Measurements from ENCODE around the gene FAM209B. TPM values are rescaled to one million over a fixed set of nuclear protein-coding genes. Genes with fewer than 3 reads are reported as not detected.

FAM209B gene
- polyA plus RNA-seq, 2 of the 4 experiments (the other 2 are of a cell fraction) = 0.46 to 0.78 TPM

DNA sequence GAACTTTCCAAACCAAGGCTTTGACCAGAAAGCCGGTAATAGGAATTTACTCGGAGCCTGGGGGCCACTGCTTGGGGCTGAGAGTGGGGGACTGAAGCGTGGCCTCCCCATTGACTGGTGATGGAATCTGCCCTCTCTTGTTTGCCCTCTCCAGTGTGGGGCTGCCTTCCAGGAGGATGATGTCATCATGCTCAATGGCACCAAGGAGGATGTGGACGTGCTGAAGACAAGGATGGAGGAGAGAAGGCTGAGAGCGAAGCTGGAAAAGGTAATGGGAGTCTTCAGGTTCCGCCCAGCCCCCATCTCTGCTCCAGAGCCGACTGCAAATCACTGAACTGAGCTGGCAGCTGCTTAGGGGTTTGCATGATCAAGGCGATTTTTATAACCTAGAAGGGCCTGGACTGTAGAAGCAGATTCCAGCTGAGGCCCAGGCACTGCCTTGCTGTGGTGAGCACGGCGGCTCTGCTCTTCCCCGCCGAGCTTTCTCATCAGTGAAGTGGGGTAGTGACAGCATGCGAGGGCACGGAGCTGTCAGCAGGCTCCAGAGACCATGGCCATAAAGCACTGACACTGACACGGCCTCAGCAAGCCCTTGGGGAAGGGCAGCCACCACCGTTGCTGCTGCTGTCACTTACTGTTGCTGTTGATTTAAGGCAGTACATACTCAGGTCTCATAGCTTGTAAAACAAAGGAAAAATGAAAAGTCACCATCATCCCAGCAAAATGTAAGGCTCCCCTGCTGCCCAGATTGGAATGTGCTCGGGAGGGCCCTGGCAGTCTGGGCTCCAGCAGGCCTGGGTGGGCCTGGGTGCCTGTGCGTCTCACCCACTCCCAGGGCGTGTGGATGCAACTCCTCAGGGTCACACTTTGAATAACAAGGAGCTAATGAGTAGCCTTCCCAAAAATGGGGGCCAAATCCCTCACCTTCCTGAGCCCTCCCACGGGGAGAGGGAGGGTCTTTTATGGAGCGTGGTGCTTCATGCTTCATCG, 19.6 kb upstream of the FAM209B start:
- ChIA-PET POLR2A (no interaction called here), CTCF (interaction anchor here (1.6 to 1.8 kb wide), 2 partner anchors 15 to 37 kb away, joined by 3 read pairs; no protein-coding TSS in a partner anchor)
- Histone ChIP-seq H3K4me3 (no peak overlapping the region), H3K27ac (no peak overlapping the region), H3K9me3 (no peaks in the 10 kb centered on the region), H3K4me1 (no peaks in the 10 kb centered on the region), H3K4me2 (no peak overlapping the region)
- ATAC-seq (no peak), DNase-seq (ENCODE audit: low read depth in 1 of 2, low spot score in 1 of 2) (no peak), FAIRE-seq (no peak)
- WGBS (ENCODE audit: missing lambda C conversion rate) = 90% methylated on average over 21 of the region's 22 CpGs
- no peak for TF ChIP-seq FOSL2 (IDR thresholded peaks at IDR 0.05)
- TF ChIP-seq FOSL2 (CRISPR knock-in tag; IDR thresholded peaks at IDR 0.05) = no peak
- no peak for TF ChIP-seq MAFK (IDR thresholded peaks at IDR 0.05; ENCODE audit: partially characterized antibody)
- TF ChIP-seq RAD21 (conservative IDR thresholded peaks at IDR 0.05 in 1 of 2, IDR thresholded peaks at IDR 0.05 in 1 of 2) = no peak
- TF ChIP-seq HOXB13 (CRISPR knock-in tag; IDR thresholded peaks at IDR 0.05; ENCODE audit: low read depth) = no peak
- no peak for TF ChIP-seq NFE2L2 (conservative IDR thresholded peaks at IDR 0.05; ENCODE audit: low read length)
- no peak for TF ChIP-seq CHD4 (IDR thresholded peaks at IDR 0.05; ENCODE audit: borderline replicate concordance)
- TF ChIP-seq, protein P1, sequence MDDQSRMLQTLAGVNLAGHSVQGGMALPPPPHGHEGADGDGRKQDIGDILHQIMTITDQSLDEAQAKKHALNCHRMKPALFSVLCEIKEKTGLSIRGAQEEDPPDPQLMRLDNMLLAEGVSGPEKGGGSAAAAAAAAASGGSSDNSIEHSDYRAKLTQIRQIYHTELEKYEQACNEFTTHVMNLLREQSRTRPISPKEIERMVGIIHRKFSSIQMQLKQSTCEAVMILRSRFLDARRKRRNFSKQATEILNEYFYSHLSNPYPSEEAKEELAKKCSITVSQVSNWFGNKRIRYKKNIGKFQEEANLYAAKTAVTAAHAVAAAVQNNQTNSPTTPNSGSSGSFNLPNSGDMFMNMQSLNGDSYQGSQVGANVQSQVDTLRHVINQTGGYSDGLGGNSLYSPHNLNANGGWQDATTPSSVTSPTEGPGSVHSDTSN (IDR thresholded peaks at IDR 0.05) = no peak
- no peak for TF ChIP-seq MYC (IDR thresholded peaks at IDR 0.05; ENCODE audit: borderline replicate concordance, low read length)
- TF ChIP-seq ZSCAN20 (CRISPR knock-in tag; IDR thresholded peaks at IDR 0.05) = no peak
- no peak for TF ChIP-seq RNF2 (IDR thresholded peaks at IDR 0.05; ENCODE audit: borderline replicate concordance, low read depth)

DNA sequence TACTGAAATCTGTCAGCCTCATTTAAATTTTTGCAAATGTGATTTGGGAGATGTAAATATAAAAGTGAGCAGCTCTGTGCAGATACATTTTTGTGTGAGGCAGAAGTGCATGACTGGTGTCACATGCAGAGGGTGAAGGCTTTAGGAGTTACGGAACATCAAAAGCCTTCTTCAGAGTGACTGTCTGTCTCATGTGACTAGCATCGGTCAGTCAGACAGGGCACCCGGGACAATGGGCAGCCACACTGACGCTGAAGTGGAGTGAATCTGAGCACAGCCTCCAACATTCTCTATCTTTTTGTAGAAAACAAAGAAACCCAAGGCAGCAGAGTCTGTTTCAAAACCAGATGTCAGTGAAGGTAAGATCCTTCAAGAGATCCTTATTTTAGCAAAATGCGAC, 16.4 kb upstream of the FAM209B start:
- Histone ChIP-seq H3K4me3 (no peak overlapping the region), H3K9me3 (no peaks in the 10 kb centered on the region), H3K27ac (no peak overlapping the region), H3K4me2 (no peak overlapping the region), H3K4me1 (no peaks in the 10 kb centered on the region)
- CTCF ChIA-PET = interaction anchor here (0.8 to 1.7 kb wide), 3 partner anchors 12 to 35 kb away, joined by 3 to 5 read pairs (median 4); no protein-coding TSS in a partner anchor
- TF ChIP-seq KDM1A (IDR thresholded peaks at IDR 0.05; ENCODE audit: low read depth) = no peak
- no peak for TF ChIP-seq HDAC2 (IDR thresholded peaks at IDR 0.05)
- TF ChIP-seq, protein P1 (IDR thresholded peaks at IDR 0.05) = no peak
- no peak for TF ChIP-seq E2F6 (IDR thresholded peaks at IDR 0.05; ENCODE audit: borderline replicate concordance, low read depth)
- TF ChIP-seq PHF8 (IDR thresholded peaks at IDR 0.05; ENCODE audit: borderline replicate concordance, low read depth) = no peak
- TF ChIP-seq EP300 (IDR thresholded peaks at IDR 0.05) = no peak
- no peak for TF ChIP-seq POLR2AphosphoS2 (conservative IDR thresholded peaks at IDR 0.05; ENCODE audit: low read length)
- TF ChIP-seq JUN (IDR thresholded peaks at IDR 0.05) = no peak
- no peak for TF ChIP-seq ZNF302 (CRISPR knock-in tag; IDR thresholded peaks at IDR 0.05)
- TF ChIP-seq, protein P2, sequence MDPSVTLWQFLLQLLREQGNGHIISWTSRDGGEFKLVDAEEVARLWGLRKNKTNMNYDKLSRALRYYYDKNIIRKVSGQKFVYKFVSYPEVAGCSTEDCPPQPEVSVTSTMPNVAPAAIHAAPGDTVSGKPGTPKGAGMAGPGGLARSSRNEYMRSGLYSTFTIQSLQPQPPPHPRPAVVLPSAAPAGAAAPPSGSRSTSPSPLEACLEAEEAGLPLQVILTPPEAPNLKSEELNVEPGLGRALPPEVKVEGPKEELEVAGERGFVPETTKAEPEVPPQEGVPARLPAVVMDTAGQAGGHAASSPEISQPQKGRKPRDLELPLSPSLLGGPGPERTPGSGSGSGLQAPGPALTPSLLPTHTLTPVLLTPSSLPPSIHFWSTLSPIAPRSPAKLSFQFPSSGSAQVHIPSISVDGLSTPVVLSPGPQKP (IDR thresholded peaks at IDR 0.05; ENCODE audit: low read depth, low read length) = no peak
- no peak for TF ChIP-seq GATA3 (IDR thresholded peaks at IDR 0.05; ENCODE audit: borderline replicate concordance)
- TF ChIP-seq, protein P3, sequence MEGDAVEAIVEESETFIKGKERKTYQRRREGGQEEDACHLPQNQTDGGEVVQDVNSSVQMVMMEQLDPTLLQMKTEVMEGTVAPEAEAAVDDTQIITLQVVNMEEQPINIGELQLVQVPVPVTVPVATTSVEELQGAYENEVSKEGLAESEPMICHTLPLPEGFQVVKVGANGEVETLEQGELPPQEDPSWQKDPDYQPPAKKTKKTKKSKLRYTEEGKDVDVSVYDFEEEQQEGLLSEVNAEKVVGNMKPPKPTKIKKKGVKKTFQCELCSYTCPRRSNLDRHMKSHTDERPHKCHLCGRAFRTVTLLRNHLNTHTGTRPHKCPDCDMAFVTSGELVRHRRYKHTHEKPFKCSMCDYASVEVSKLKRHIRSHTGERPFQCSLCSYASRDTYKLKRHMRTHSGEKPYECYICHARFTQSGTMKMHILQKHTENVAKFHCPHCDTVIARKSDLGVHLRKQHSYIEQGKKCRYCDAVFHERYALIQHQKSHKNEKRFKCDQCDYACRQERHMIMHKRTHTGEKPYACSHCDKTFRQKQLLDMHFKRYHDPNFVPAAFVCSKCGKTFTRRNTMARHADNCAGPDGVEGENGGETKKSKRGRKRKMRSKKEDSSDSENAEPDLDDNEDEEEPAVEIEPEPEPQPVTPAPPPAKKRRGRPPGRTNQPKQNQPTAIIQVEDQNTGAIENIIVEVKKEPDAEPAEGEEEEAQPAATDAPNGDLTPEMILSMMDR (IDR thresholded peaks at IDR 0.05) = no peak
- TF ChIP-seq RCOR1 (IDR thresholded peaks at IDR 0.05; ENCODE audit: low read depth, low read length) = no peak
- TF ChIP-seq MAZ (IDR thresholded peaks at IDR 0.05; ENCODE audit: borderline replicate concordance, low read depth, low read length) = no peak
- no peak for TF ChIP-seq TFCP2L1 (CRISPR knock-in tag; IDR thresholded peaks at IDR 0.05)
- no peak for TF ChIP-seq CHD4 (IDR thresholded peaks at IDR 0.05; ENCODE audit: borderline replicate concordance)
- TF ChIP-seq, protein P4, sequence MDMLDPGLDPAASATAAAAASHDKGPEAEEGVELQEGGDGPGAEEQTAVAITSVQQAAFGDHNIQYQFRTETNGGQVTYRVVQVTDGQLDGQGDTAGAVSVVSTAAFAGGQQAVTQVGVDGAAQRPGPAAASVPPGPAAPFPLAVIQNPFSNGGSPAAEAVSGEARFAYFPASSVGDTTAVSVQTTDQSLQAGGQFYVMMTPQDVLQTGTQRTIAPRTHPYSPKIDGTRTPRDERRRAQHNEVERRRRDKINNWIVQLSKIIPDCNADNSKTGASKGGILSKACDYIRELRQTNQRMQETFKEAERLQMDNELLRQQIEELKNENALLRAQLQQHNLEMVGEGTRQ (IDR thresholded peaks at IDR 0.05) = no peak
- TF ChIP-seq EHF (CRISPR knock-in tag; IDR thresholded peaks at IDR 0.05) = no peak
- TF ChIP-seq MYC (IDR thresholded peaks at IDR 0.05; ENCODE audit: borderline replicate concordance, low read length) = no peak
- no peak for TF ChIP-seq ZC3H11A (IDR thresholded peaks at IDR 0.05)
- WGBS (ENCODE audit: missing lambda C conversion rate) = 89% methylated on average over 5 of the region's 5 CpGs
- FAIRE-seq = no peak
- DNase-seq (ENCODE audit: low read depth in 1 of 2, low spot score in 1 of 2) = no peak
- ATAC-seq = no peak
- POLR2A ChIA-PET = no interaction called here

Data from A549 (cell line).